Lung (tissue), 12 donors: ENCODE measurements around the gene GAPDHS. TPM values are rescaled to one million over a fixed set of nuclear protein-coding genes. Genes with fewer than 3 reads are reported as not detected.

ENCODE experiments used
- ATAC-seq: fragments of 200-7000 bp; cut with Tn5 transposase; one replicate; pipeline ENCODE4 v1.9.1; 2020; ENCODE audit warnings: moderate number of reproducible peaks; ENCODE audit not compliant: insufficient read depth, low FRiP score
- DNase-seq, 3 donors: peaks; one replicate each; pipeline ENCODE4 v3.0.0-alpha.2; 2013 to 2017
- H3K27ac ChIP-seq, 2 donors: one replicate each; pipeline ENCODE4 v1.5.1; 2013; ENCODE audit warnings: mild to moderate bottlenecking in 2 of 2, moderate library complexity in 2 of 2, control low read depth in 1 of 2, inconsistent platforms in 1 of 2, low read depth in 1 of 2, low read length in 1 of 2
- H3K27me3 ChIP-seq, 3 donors: one replicate each; pipeline ENCODE4 v1.5.1; 2013; ENCODE audit warnings: low read length in 2 of 3; ENCODE audit not compliant: control insufficient read depth in 3 of 3, insufficient read depth in 3 of 3
- H3K36me3 ChIP-seq, 4 donors: one replicate each; pipeline ENCODE4 v1.5.1; 2013; ENCODE audit warnings: low read length in 4 of 4, mild to moderate bottlenecking in 1 of 4, moderate library complexity in 1 of 4; ENCODE audit not compliant: control insufficient read depth in 4 of 4, insufficient read depth in 4 of 4
- H3K4me1 ChIP-seq, 5 donors: one replicate each; pipeline ENCODE4 v1.5.1; 2013; ENCODE audit warnings: low read length in 5 of 5, mild to moderate bottlenecking in 2 of 5, moderate library complexity in 1 of 5; ENCODE audit not compliant: control insufficient read depth in 5 of 5, insufficient read depth in 5 of 5
- H3K4me3 ChIP-seq: one replicate; pipeline ENCODE4 v1.5.1; 2013; ENCODE audit warnings: mild to moderate bottlenecking, control low read depth, moderate library complexity
- H3K9ac ChIP-seq, 2 donors: one replicate each; pipeline ENCODE4 v1.5.1; 2013; ENCODE audit warnings: low read length in 2 of 2, control low read depth in 1 of 2; ENCODE audit not compliant: insufficient read depth in 1 of 2
- H3K9me3 ChIP-seq, 4 donors: one replicate each; pipeline ENCODE4 v1.5.1; 2013; ENCODE audit warnings: low read length in 3 of 4, mild to moderate bottlenecking in 1 of 4, moderate library complexity in 1 of 4; ENCODE audit not compliant: control insufficient read depth in 4 of 4, insufficient read depth in 3 of 4
- CTCF ChIP-seq: IDR thresholded peaks from 2 replicates; pipeline ENCODE4 v1.5.1; 2012; ENCODE audit warnings: mild to moderate bottlenecking; ENCODE audit errors: control extremely low read depth, extremely low read depth
- WGBS, 2 donors: extraction: QIAGEN DNeasy Blood & Tissue Kit; methylation state at CpG; one replicate each; pipeline ENCODE4 v1.1.7; 2013; 5-methylcytosine and 5-hydroxymethylcytosine counted together
- polyA plus RNA-seq, 2 donors: library from polyadenylated mRNA; stranded (reverse); fragments of 200-250 nt; gene quantifications; one replicate each; pipeline ENCODE4 v1.2.1, GENCODE V29; 2013
- total RNA-seq, 2 donors: library from RNA; depleted of rRNA in 1 of 2; stranded (reverse); fragments of >200 nt in 1 of 2; gene quantifications; one replicate each; pipeline ENCODE4 v1.2.1, GENCODE V29; 2014 to 2021
- donor health status: control.
- donor health status: control.
- donor health status: Bipolar disorder and iron deficiency.
- donor health status: healthy.
- donor health status: DM: yes; HTN: yes; CAD: no.

Gene GAPDHS
- total and polyA plus RNA-seq, 4 donors: not detected

DNA sequence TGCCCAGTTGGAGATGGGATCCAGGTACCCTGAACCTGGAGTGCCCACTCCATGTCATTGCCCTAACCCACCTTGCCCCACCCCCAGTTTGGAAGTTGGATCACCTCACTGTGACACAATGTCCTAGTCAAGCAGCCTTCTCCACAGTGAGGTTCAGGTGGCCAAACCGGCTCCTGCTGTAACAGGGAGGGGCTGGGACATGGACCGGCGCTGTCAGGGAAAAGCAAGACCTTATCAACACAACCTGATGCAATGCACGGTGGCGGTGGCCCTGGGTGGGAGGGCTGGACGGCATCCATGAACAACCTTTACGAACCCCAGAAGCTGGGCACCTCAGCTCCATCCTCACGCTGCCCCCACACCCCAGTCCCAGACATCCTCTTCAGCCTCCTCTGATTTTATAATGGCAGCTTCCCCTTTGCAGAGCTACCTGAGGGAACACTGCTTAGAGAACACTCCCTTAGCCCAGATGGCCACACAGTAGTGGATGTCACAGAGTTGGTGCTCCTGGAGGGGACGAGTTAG is 41.4 kb upstream of the GAPDHS start:
- Histone ChIP-seq H3K27me3 (no peaks in the 10 kb centered on the region), H3K9ac (no peak overlapping the region), H3K9me3 (no peaks in the 10 kb centered on the region), H3K27ac (no peak overlapping the region), H3K4me1 (peaks cover 0 to 15% (median 0%) of the 10 kb centered on the region in 5 donors), H3K4me3 (no peak overlapping the region), H3K36me3 (no peaks in the 10 kb centered on the region)
- TF ChIP-seq CTCF: no peak
- DNase-seq (no peak), ATAC-seq (no peak)
- WGBS, 2 donors: 83 to 85% methylated on average over 9 of the region's 9 CpGs

- DNase-seq (no peak), ATAC-seq (no peak)
- H3K9ac ChIP-seq: no peak overlapping the region
- no peaks in the 10 kb centered on the region for H3K27me3 ChIP-seq
- no peaks in the 10 kb centered on the region for H3K9me3 ChIP-seq
- H3K27ac ChIP-seq: no peak overlapping the region
- H3K4me3 ChIP-seq: no peak overlapping the region
- no peak for TF ChIP-seq CTCF
- 87 to 93% methylated on average over 9 of the region's 9 CpGs for WGBS, 2 donors
- H3K4me1 ChIP-seq: peaks cover 0 to 5% (median 0%) of the 10 kb centered on the region in 5 donors
- H3K36me3 ChIP-seq: peaks cover 0 to 2% (median 0%) of the 10 kb centered on the region in 4 donors
Measured at GRCh38 chr19:35493971-35494370, 39.3 kb upstream of the GAPDHS start.

DNA sequence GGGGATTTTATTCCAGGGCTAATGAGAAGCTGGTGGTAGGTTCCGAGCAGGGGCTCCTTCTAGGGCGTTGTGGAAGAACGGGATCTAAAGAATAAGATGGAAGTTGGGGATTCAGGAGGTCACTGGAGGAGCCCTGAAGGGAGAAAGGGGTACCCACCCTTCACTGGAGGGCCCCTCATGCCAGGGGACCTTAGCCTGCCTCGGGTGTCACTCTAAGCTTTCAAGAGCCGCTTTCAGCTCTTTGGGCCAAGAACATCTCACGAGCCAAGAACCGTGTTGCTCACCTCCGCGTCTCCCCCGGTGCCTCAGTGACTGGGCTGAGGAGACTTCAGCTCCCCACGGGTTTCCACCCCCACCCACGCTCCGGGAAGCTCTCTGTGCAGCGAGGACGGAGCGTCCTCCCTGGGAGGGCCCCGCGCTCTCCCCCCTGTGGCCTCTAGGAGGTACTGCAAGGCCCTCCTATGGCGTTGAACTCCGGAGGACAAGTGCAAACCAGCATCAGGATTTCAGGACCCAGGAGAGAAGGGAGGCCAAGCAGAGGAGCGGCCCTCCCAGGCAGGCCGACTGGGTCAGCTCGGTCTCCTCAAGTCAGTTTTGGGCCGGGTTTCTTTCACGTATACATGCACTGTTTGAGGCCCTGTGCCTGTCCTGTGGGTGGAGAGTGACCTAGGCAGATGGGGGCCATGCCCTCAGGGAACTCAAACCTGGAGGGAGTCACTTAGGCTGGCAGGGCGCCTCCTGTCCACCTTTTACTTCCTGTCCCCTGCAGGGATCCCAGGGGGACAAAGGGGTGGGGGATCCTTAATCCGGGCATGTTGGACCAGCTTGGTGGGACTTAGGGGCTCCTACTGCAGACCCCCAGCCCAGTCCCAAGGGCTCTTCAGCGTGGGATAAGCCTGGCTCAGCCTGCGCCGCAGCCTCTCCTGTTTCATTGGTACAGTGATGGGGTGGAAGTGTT is 37.9 kb upstream of the GAPDHS start:
- H3K36me3 ChIP-seq: peaks cover 0 to 4% (median 0%) of the 10 kb centered on the region in 4 donors
- no peaks in the 10 kb centered on the region for H3K27me3 ChIP-seq
- no peaks in the 10 kb centered on the region for H3K9me3 ChIP-seq
- no peak overlapping the region for H3K27ac ChIP-seq
- ATAC-seq (peak; percentile 84), DNase-seq (peak; percentile 62 to 75 (median 67))
- TF ChIP-seq CTCF: peak; percentile 95
- H3K4me1 ChIP-seq: peaks cover 0 to 5% (median 0%) of the 10 kb centered on the region in 5 donors
- no peak overlapping the region for H3K4me3 ChIP-seq
- WGBS, 2 donors: 26 to 28% methylated on average over 30 of the region's 30 CpGs
- H3K9ac ChIP-seq: no peak overlapping the region
